MG63 (cell line): ENCODE measurements around the gene PYGM. TPM values are rescaled to one million over a fixed set of nuclear protein-coding genes. Genes with fewer than 3 reads are reported as not detected.

ENCODE experiments used
- DNase-seq: peaks from one replicate; pipeline ENCODE4 v3.0.0-alpha.2; 2020
- H3K27me3 ChIP-seq: fragments of 250-450 bp; sonication (Bioruptor Pico); 2 replicates; pipeline ENCODE4 v1.5.1; 2020; ENCODE audit warnings: mild to moderate bottlenecking, moderate library complexity
- H3K36me3 ChIP-seq: fragments of 250-450 bp; sonication (Bioruptor Pico); 2 replicates; pipeline ENCODE4 v1.5.1; 2020; ENCODE audit warnings: mild to moderate bottlenecking, moderate library complexity
- H3K4me3 ChIP-seq: fragments of 250-450 bp; sonication (Bioruptor Pico); 2 replicates; pipeline ENCODE4 v1.5.1; 2020; ENCODE audit warnings: mild to moderate bottlenecking, moderate library complexity
- H3K9me3 ChIP-seq: fragments of 250-450 bp; sonication (Bioruptor Pico); 2 replicates; pipeline ENCODE4 v1.5.1; 2020; ENCODE audit warnings: mild to moderate bottlenecking, moderate library complexity
- total RNA-seq: library from RNA; depleted of rRNA; stranded (reverse); fragments of >200 nt; shearing (Covaris generic); gene quantifications from 2 replicates; pipeline ENCODE4 v1.2.3, GENCODE V29; 2014; ENCODE audit warnings: low replicate concordance

The PYGM gene
- total RNA-seq, 1 experiment from 2014 or later, result not detected

DNA sequence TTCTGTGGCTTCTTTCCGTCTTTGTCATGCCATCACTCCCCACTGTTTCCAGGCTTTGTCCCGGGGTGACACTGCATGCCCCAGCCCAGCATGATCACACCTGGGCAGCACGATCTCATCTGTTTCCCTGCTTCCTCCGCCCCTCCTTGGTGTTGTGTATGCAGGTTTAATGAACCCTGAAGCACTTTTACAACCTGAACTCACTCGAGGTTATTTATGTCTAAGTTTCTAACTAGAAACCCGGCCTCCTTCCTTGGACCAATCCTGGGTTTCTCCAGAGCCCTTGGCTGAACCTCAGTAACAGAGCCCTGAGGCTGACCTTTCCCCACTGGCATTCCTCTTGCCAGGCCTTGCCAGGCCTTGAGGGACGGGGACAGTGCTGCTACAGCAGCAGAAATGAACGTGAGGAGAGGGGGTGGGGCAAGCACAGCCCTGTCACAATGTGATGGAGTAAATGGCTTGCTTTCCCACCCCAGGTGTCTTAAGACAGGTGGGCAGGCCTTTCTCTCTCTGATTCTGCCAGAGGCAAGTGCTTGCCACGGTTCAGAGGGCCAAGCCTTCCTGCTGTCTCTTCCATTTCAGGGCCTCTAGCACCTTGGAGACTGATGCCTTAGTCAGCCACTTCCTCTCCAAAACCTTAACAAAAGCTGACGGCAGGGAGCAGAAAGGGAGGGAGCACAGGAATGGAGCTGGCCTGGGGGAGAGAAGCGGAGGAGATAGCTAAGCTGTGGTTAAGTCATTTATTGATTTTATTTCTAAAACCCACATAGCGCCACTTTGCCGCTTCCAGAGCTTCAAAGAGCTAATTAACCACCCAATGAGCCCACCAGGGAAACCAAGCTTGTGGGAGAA is 3.1 kb upstream of the PYGM start:
- Histone ChIP-seq H3K9me3 (no peaks in the 10 kb centered on the region), H3K4me3 (no peak overlapping the region), H3K36me3 (peaks cover 50% of the 10 kb centered on the region), H3K27me3 (no peaks in the 10 kb centered on the region)
- DNase-seq, result peak; percentile 33

DNA sequence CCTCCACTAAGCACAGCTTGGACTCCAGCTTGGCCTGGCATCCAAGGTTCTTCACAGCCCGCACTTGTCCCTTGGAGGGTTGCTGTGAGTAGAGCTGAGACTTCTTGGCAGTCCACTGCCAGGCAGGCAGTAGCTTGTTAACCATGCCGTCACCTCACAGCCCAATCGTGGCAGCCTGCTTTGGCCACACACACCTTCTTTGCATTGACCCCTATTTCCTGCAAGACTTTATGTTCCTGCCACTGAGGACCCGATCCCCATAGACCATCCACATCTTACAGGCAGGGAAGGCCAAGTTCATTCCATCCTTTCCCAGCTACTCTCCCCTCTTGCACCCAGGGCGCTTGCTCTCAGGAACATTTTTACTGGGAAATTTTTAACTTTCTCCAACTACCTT is 2.5 kb upstream of the PYGM start:
- no peak for DNase-seq
- H3K4me3 ChIP-seq, result no peak overlapping the region
- peaks cover 44% of the 10 kb centered on the region for H3K36me3 ChIP-seq
- H3K9me3 ChIP-seq, result no peaks in the 10 kb centered on the region
- no peaks in the 10 kb centered on the region for H3K27me3 ChIP-seq

DNA sequence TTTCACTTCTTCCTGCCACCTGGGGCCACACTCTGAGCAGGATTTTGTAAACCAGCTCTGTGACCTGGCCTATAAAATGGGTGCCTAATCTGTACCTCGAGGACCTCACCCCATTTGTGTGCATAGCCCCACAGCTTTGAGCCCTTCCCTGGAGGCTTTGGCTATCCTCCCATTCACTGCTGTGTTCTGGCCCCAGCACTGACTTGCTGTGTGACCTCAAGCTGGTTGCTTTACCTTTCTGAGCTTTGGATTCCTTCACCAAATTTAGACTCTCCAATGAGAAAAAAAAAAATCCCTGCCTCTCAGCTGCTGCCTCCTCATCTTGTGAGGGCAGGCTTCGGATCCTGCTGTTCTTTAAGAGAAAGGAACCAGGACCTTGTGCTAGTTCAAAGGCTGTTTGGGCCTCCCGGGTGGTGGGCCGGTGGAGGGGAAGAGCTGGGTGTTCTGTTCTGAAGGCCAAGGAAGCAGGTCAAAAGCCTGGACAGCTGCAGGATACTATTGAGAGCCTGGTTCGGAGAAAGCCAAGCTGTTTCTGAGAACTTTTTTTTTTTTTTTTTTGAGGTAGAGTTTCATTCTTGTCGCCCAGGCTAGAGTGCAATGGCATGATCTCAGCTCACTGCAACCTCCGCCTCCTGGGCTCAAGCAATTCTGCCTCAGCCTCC is 1.1 kb upstream of the PYGM start:
- no peaks in the 10 kb centered on the region for H3K9me3 ChIP-seq
- H3K27me3 ChIP-seq, result no peaks in the 10 kb centered on the region
- H3K36me3 ChIP-seq, result peaks cover 36% of the 10 kb centered on the region
- H3K4me3 ChIP-seq, result no peak overlapping the region
- no peak for DNase-seq

DNA sequence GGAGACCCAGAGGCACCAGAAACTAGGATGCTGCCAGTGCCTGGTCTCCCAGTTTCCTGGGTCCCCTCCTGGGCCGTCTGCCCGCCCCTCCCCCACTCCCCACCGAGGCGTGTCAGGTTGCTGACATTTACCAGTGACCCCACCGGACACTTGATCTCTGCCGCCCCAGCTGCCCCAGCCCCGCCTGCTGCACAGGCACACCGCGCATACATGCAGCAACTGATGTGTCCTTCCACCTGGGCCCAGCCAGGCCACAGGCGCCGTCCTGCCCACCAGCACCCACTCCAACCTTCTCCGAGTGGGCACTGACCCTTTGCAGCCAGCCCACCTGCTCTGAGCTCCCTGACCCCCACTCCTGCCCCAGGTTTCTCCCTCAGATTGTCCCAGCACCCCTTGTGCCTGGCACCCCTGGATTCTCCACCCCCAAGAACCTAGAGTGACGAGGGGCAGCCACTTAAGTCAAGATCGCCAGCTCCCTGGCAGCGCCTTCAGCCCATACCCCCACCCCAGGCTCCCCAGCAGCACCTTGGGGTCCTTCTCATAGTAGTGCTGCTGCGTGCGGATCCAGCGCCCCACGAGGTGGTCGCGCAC is 548 bp downstream of the PYGM start:
- no peaks in the 10 kb centered on the region for H3K27me3 ChIP-seq
- H3K36me3 ChIP-seq, result peaks cover 21% of the 10 kb centered on the region
- no peak for DNase-seq
- no peak overlapping the region for H3K4me3 ChIP-seq
- no peaks in the 10 kb centered on the region for H3K9me3 ChIP-seq

DNA sequence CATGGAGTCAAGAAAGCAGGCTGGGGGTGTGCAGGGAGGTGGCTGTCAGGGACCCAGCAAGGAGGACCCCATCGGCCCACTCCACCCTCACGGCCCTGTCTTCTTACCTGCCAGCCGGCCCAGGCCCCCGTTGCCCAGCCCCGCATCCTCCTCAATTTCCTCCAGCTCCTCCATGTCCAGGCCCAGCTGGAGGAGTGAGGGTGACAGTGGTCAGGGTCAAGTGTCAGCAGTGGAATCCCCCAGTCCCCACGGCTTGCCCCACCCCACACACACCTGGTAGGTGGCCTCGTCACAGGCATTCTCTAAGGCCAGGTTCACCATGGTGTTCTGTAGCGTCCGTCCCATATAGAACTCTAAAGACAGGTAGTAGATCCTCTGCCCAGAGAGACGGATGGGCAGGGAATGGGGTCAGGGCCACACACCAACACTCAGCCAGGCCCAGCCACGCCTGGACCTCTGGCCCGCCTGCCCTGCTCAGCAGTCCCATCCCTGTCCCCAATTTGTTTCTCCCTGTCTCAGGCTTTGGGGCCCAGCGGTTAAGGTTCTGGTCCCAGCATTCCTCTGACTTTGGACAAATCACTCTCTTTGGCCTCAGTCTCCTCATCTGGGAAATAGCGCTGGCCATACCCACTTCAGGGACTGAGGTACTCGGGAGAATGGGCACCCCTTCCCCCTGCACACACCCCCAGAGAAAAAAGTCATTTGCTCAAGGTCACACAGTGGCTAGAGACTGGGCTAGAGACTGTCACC is 1.3 kb downstream of the PYGM start:
- Histone ChIP-seq H3K4me3 (no peak overlapping the region), H3K36me3 (peaks cover 14% of the 10 kb centered on the region), H3K9me3 (no peaks in the 10 kb centered on the region), H3K27me3 (no peaks in the 10 kb centered on the region)
- DNase-seq, result no peak

DNA sequence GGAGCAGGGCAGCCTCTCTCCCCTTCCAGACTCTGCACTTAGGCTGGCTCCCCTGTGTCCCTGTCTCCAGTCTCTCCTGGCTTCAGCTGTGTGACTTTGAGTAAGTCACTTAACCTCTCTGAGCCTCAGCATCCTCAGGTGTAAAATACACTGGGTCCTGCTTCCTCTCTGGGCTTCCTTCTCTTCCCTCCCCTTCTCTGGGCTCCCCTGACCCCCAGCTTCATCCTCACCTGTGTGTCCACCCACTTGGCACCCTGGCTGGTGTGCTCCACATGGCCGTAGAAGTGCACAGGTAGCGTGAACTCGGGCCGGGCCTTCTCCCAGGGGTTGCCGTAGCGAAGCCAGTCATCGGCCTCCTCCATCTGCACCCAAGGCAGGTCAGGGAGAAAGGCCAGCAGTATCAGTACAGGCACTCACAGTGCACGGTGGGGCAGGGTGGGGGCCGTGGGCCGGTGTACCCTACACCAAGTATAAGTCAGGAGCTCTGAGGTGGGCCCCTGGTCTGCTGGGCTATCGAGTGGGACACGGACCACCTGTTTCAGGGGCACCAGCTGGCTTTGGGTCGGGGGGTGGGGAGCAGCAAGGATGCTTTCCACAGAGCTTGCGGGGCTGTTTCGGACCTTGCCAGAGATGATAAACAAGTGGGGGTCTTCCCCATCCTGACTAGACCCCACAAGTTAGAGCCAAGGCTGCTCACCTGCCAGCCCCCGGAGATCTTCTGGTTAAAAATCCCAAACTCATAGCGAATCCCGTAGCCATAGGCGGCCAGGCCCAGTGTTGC is 2.0 kb downstream of the PYGM start:
- H3K4me3 ChIP-seq, result no peak overlapping the region
- H3K9me3 ChIP-seq, result no peaks in the 10 kb centered on the region
- H3K27me3 ChIP-seq, result no peaks in the 10 kb centered on the region
- H3K36me3 ChIP-seq, result peaks cover 6% of the 10 kb centered on the region
- no peak for DNase-seq

DNA sequence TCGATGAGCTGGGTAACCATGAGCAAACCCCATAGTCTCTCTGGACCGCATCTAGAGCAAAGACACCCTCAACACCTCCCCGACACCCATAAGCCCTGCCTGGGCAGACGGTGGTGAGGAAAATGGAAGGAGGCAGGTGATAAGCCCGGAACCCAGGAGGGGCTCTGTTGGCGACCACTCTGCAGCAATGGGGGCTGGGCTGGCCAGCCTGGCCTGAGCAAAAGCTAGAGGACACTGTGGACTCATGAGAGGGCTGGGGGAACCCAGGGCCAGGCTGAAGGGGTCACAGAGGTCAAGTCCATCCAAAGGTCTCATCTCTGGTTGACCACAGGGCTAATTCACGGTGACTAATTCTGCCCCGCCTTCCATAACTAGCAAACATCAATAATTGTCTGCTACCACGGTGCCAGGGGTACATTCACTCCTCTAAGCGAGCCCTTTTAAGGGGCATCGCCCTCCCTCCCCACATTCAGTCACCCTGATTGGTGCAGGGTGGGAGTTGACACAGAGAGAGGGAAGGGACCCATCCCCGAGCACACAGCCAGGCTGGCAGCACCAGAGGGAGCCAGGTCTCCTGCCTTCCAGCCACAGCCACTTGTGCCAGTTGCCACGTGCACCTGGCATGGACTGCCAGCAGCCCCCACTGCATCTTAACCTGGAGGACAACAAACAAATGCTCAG is 4.0 kb downstream of the PYGM start:
- Histone ChIP-seq H3K9me3 (no peaks in the 10 kb centered on the region), H3K4me3 (no peak overlapping the region), H3K27me3 (no peaks in the 10 kb centered on the region), H3K36me3 (no peaks in the 10 kb centered on the region)
- no peak for DNase-seq

DNA sequence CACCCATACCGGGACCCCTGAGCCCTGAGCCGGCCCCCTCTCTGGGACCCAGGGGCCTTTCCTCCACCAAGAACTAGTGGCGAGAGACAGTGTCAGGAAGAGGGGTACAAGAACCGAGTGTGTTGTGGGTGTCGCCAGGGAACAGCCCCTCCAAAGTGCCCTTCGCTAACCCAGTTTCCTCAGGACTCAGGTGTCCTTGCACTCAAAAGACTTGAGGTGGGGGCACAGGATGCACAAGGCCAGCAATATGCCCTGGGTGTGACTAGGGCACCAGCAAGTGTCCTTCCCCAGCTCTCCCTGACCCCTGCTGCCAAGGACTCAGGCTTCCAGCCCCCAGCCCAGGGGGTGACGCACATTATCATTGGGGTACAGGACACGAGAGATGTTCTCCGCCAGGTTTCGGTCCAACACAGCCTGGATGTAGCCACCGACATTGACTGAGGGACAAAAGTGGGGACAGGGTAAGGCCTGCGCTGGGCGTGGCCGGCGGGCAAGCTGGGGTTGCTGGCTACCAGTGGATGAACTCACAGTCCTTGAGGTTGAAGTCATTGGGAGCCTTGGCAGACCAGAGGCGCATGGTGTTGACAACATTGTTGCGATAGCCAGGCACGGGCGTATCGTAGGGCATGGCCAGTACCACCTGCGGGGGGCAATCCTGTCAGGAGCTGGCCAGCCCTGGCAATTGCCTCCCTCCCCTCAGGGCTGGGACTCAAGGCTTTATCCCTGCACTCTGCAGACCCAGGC is 4.7 kb downstream of the PYGM start:
- H3K36me3 ChIP-seq, result no peaks in the 10 kb centered on the region
- no peaks in the 10 kb centered on the region for H3K9me3 ChIP-seq
- no peak overlapping the region for H3K4me3 ChIP-seq
- DNase-seq, result no peak
- no peaks in the 10 kb centered on the region for H3K27me3 ChIP-seq

DNA sequence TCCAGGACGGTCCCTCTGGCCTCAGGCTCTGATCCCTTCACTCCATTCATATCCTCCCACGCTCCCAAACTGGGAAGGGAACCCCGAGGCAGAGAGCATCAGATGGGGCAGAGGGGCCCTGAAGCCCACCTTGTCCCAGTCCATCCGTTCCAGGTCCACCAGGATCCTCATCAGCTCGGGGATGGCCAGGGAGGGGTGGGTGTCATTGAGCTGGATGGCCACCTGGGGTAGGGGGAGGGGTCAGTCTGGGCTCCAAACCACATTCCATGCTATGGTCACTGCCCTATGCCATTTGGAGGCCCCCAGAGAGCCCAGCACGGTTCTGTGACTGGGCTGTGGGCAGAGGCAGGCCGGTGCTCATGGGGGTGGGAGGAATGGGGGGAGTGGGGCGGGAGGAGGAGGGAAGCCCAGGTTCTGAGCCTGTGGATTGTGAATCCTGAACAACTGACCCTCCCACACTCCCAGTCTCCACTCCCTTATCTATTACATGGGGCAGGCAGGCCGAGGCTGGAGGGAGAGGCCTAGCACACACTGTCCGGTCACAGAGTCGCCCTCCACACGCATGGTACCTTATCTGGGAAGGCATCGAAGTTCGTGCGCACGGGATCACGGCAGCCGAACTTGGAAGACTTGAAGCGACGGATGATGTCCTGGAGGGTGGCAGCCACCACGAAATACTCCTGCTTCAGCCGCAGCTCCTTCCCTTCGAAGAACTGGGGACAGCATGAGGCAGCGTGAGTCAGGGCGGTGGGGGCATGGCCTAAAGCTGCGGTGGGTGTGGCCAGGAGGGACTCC is 5.5 kb downstream of the PYGM start:
- no peaks in the 10 kb centered on the region for H3K27me3 ChIP-seq
- DNase-seq, result no peak
- no peak overlapping the region for H3K4me3 ChIP-seq
- no peaks in the 10 kb centered on the region for H3K9me3 ChIP-seq
- H3K36me3 ChIP-seq, result no peaks in the 10 kb centered on the region

DNA sequence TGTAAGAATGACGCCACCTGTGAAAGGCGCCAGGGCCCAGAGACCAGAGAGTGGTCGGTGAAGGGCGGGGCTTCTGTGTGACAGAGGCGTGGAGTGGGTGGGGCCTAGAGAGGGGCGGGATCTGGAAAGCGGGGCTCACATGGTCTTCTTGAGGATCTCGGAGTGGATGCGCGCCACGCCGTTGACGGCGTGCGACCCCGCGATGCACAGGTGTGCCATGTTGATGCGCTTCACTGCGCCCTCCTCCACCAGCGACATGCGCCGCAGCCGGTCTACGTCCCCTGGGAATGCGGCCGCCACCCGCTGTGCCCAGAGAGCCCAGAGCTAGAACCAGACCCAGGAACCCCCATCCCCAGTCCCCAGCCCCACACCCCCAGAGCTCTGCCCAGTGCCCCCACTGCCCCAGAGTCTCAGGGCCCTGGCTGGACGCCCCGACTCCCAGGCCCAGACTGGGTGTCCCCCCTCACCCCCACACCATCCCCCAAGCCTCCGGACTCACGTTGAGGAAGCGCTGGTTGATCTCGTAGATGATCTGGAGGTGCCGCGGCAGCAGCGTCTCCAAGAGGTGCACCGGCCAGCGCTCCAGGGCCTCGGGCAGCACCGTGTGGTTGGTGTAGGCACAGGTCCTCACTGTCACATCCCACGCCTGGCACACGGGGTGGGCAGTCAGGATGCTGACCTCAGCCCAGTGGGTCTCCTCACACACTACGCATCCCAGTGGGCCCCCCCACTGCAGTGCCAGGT is 6.2 kb downstream of the PYGM start:
- Histone ChIP-seq H3K9me3 (no peaks in the 10 kb centered on the region), H3K36me3 (no peaks in the 10 kb centered on the region), H3K4me3 (no peak overlapping the region), H3K27me3 (no peaks in the 10 kb centered on the region)
- no peak for DNase-seq

DNA sequence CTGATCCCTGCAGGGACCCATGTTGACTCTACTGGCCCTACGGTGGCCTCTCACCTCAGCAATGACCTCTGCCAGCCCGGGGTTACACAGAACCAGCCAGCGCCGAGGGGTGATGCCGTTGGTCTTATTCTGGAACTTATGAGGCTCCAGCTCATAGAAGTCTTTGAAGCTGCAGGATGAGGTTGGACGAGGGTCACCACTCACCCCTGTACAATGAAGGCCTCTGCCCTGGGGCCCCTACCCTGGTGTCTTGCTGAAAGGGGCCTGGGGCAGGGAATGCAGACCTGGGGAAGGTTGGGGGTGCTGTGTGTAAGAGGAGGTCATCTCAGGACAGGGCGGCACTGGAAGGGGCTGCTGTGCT is 6.8 kb downstream of the PYGM start:
- no peak for DNase-seq
- no peaks in the 10 kb centered on the region for H3K27me3 ChIP-seq
- no peak overlapping the region for H3K4me3 ChIP-seq
- no peaks in the 10 kb centered on the region for H3K36me3 ChIP-seq
- H3K9me3 ChIP-seq, result no peaks in the 10 kb centered on the region

DNA sequence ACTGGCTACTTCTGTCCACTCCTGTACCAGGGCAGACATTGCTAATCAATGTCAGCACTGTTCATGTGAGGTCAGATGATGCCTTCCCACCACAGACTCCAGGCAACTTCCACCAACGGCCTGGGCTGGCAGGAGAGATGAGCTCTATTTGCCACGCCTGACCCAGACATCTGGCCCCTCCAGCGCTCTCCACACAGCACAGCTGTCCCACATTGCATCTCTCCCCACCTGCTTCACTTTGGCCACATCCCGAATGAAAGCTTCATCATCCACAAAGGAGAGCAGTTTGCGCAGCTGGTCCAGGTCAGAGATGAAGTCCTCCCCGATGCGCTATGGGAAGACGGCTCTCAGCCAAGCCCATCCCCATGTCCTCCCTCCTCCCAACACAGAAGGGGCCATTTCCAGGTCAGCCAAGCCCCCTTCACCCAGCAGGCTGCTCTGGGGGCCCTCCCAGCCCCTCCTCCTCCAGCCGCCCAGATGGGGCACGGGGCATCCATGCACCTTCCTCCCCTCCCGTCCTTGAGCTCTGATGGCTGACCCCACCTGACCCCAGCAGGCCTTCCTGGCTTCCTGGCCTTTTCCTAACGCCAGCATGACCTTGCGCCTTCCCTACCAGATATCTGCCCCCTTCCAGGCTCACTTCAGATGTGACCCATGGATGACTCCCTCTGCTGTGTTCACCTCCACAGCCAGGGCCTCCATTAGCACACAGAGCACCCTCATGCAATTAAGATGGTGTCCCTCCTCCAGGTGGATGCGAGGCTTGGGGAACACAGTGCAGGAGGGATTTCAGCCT is 7.4 kb downstream of the PYGM start:
- no peaks in the 10 kb centered on the region for H3K27me3 ChIP-seq
- H3K4me3 ChIP-seq, result no peak overlapping the region
- no peaks in the 10 kb centered on the region for H3K9me3 ChIP-seq
- no peak for DNase-seq
- no peaks in the 10 kb centered on the region for H3K36me3 ChIP-seq

DNA sequence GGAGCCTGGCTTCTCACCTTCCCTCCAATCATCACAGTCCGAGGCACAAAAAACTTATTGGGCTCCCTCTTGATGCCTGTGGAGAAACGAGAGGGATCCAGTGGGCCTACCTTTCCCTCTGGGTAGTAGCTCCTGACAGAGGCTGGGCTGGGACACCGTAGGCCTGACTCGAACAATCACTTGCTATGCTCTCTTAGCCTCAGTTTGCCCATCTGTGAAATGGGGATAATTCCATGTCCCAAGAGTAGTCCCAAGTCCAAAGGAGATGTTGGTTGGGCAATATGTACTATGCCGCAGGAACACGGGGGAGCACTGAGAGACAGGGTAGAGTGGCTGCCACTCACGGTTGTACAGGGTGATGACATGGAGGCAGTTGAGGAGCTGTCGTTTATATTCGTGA is 8.2 kb downstream of the PYGM start:
- H3K4me3 ChIP-seq, result no peak overlapping the region
- H3K36me3 ChIP-seq, result no peaks in the 10 kb centered on the region
- no peaks in the 10 kb centered on the region for H3K9me3 ChIP-seq
- DNase-seq, result no peak
- H3K27me3 ChIP-seq, result no peaks in the 10 kb centered on the region
